Tibial nerve (tissue), 3 donors: ENCODE measurements around the gene RBCK1.

Experiments used
- POLR2A ChIP-seq, 2 donors: fragments of 450-650 bp; IDR thresholded peaks; one replicate each; pipeline ENCODE4 v1.6.1; 2017; ENCODE audit warnings: antibody characterized with exemption in 2 of 2, mild to moderate bottlenecking in 2 of 2, moderate library complexity in 2 of 2
- TF ChIP-seq, protein P1 (sequence below), 5 experiments: fragments of 200-600 bp in 3 of 5; fragments of 450-650 bp in 2 of 5; sonication (generic) in 3 of 5; IDR thresholded peaks; one replicate each; pipeline ENCODE4 v1.5.1; 2016 to 2019; ENCODE audit warnings: antibody characterized with exemption in 5 of 5, mild to moderate bottlenecking in 3 of 5, moderate library complexity in 2 of 5

DNA sequence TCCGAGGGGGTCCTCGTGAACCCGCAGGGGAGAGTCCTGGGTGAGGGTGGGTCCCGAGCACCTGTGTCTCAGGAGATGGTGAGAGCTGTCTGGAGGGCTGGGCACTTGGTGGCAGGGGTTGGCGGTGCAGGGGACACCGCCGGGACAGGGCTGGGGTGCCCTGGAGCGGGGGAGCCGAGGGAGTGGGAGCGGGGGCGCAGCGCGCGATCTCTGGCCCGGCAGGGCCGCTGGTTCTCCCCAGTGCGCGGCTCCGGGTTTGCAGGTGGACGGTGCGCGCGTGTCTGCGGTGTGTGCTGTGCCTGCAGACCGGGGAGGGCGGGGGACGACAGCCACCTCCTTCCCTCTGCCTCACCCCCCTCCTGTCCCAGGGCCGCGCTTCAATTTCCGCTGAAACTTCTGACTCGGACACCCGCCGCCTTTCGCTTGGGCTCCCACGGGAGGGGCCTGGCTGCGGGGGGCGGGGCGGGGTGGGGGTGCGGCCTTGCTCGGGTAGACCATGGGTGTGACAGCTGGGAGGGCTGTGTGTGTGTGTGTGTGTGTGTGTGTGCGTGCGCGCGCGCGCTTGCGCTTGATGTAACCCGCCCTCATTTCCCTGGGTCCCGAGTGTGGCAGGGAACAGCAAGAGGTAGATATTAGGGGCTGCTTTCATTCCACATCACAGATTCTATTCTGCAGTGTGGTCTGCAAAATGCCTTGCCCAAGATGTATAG is 26.4 kb upstream of the RBCK1 start:
- TF ChIP-seq, protein P1, sequence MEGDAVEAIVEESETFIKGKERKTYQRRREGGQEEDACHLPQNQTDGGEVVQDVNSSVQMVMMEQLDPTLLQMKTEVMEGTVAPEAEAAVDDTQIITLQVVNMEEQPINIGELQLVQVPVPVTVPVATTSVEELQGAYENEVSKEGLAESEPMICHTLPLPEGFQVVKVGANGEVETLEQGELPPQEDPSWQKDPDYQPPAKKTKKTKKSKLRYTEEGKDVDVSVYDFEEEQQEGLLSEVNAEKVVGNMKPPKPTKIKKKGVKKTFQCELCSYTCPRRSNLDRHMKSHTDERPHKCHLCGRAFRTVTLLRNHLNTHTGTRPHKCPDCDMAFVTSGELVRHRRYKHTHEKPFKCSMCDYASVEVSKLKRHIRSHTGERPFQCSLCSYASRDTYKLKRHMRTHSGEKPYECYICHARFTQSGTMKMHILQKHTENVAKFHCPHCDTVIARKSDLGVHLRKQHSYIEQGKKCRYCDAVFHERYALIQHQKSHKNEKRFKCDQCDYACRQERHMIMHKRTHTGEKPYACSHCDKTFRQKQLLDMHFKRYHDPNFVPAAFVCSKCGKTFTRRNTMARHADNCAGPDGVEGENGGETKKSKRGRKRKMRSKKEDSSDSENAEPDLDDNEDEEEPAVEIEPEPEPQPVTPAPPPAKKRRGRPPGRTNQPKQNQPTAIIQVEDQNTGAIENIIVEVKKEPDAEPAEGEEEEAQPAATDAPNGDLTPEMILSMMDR (IDR thresholded peaks at IDR 0.05): no peak
- no peak for TF ChIP-seq POLR2A (IDR thresholded peaks at IDR 0.05)
